ENCODE data around the gene ZNF574. TPM values are rescaled to one million over a fixed set of nuclear protein-coding genes. Genes with fewer than 3 reads are reported as not detected.

Gene ZNF574
- total and polyA plus RNA-seq, 2 experiments from 2014 or later: 19.4 to 61.2 TPM

DNA sequence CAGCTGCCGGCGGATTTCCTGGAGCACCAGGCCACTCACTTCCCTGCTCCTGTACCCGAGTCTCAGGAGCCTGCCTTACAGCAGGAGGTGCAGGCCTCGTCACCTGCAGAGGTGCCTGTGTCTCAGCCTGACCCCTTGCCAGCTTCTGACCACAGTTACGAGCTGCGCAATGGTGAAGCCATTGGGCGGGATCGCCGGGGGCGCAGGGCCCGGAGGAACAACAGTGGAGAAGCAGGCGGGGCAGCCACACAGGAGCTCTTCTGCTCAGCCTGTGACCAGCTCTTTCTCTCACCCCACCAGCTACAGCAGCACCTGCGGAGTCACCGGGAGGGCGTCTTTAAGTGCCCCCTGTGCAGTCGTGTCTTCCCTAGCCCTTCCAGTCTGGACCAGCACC, 3.3 kb downstream of the ZNF574 start (continued):
- TF ChIP-seq, protein P1, sequence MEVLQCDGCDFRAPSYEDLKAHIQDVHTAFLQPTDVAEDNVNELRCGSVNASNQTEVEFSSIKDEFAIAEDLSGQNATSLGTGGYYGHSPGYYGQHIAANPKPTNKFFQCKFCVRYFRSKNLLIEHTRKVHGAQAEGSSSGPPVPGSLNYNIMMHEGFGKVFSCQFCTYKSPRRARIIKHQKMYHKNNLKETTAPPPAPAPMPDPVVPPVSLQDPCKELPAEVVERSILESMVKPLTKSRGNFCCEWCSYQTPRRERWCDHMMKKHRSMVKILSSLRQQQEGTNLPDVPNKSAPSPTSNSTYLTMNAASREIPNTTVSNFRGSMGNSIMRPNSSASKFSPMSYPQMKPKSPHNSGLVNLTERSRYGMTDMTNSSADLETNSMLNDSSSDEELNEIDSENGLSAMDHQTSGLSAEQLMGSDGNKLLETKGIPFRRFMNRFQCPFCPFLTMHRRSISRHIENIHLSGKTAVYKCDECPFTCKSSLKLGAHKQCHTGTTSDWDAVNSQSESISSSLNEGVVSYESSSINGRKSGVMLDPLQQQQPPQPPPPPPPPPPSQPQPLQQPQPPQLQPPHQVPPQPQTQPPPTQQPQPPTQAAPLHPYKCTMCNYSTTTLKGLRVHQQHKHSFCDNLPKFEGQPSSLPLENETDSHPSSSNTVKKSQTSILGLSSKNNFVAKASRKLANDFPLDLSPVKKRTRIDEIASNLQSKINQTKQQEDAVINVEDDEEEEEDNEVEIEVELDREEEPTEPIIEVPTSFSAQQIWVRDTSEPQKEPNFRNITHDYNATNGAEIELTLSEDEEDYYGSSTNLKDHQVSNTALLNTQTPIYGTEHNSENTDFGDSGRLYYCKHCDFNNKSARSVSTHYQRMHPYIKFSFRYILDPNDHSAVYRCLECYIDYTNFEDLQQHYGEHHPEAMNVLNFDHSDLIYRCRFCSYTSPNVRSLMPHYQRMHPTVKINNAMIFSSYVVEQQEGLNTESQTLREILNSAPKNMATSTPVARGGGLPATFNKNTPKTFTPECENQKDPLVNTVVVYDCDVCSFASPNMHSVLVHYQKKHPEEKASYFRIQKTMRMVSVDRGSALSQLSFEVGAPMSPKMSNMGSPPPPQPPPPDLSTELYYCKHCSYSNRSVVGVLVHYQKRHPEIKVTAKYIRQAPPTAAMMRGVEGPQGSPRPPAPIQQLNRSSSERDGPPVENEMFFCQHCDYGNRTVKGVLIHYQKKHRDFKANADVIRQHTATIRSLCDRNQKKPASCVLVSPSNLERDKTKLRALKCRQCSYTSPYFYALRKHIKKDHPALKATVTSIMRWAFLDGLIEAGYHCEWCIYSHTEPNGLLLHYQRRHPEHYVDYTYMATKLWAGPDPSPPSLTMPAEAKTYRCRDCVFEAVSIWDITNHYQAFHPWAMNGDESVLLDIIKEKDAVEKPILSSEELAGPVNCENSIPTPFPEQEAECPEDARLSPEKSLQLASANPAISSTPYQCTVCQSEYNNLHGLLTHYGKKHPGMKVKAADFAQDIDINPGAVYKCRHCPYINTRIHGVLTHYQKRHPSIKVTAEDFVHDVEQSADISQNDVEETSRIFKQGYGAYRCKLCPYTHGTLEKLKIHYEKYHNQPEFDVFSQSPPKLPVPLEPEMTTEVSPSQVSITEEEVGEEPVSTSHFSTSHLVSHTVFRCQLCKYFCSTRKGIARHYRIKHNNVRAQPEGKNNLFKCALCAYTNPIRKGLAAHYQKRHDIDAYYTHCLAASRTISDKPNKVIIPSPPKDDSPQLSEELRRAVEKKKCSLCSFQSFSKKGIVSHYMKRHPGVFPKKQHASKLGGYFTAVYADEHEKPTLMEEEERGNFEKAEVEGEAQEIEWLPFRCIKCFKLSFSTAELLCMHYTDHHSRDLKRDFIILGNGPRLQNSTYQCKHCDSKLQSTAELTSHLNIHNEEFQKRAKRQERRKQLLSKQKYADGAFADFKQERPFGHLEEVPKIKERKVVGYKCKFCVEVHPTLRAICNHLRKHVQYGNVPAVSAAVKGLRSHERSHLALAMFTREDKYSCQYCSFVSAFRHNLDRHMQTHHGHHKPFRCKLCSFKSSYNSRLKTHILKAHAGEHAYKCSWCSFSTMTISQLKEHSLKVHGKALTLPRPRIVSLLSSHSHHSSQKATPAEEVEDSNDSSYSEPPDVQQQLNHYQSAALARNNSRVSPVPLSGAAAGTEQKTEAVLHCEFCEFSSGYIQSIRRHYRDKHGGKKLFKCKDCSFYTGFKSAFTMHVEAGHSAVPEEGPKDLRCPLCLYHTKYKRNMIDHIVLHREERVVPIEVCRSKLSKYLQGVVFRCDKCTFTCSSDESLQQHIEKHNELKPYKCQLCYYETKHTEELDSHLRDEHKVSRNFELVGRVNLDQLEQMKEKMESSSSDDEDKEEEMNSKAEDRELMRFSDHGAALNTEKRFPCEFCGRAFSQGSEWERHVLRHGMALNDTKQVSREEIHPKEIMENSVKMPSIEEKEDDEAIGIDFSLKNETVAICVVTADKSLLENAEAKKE (CRISPR knock-in tag; IDR thresholded peaks at IDR 0.05): no peak
- TF ChIP-seq, protein P2, sequence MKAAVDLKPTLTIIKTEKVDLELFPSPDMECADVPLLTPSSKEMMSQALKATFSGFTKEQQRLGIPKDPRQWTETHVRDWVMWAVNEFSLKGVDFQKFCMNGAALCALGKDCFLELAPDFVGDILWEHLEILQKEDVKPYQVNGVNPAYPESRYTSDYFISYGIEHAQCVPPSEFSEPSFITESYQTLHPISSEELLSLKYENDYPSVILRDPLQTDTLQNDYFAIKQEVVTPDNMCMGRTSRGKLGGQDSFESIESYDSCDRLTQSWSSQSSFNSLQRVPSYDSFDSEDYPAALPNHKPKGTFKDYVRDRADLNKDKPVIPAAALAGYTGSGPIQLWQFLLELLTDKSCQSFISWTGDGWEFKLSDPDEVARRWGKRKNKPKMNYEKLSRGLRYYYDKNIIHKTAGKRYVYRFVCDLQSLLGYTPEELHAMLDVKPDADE (IDR thresholded peaks at IDR 0.05): no peak
- TF ChIP-seq, protein P3, sequence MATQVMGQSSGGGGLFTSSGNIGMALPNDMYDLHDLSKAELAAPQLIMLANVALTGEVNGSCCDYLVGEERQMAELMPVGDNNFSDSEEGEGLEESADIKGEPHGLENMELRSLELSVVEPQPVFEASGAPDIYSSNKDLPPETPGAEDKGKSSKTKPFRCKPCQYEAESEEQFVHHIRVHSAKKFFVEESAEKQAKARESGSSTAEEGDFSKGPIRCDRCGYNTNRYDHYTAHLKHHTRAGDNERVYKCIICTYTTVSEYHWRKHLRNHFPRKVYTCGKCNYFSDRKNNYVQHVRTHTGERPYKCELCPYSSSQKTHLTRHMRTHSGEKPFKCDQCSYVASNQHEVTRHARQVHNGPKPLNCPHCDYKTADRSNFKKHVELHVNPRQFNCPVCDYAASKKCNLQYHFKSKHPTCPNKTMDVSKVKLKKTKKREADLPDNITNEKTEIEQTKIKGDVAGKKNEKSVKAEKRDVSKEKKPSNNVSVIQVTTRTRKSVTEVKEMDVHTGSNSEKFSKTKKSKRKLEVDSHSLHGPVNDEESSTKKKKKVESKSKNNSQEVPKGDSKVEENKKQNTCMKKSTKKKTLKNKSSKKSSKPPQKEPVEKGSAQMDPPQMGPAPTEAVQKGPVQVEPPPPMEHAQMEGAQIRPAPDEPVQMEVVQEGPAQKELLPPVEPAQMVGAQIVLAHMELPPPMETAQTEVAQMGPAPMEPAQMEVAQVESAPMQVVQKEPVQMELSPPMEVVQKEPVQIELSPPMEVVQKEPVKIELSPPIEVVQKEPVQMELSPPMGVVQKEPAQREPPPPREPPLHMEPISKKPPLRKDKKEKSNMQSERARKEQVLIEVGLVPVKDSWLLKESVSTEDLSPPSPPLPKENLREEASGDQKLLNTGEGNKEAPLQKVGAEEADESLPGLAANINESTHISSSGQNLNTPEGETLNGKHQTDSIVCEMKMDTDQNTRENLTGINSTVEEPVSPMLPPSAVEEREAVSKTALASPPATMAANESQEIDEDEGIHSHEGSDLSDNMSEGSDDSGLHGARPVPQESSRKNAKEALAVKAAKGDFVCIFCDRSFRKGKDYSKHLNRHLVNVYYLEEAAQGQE (IDR thresholded peaks at IDR 0.05; ENCODE audit: unreplicated experiment): no peak
- TF ChIP-seq STAT1 (IDR thresholded peaks at IDR 0.05; ENCODE audit: unreplicated experiment) (no peak), JUNB (IDR thresholded peaks at IDR 0.05; ENCODE audit: unreplicated experiment) (no peak)
